Body of pancreas (tissue), 4 donors: ENCODE data around the gene CTPS1.

Source experiments
- CTCF ChIP-seq, 7 experiments: fragments of 450-650 bp in 4 of 7; fragments of 200-600 bp in 3 of 7; sonication (generic) in 3 of 7; IDR thresholded peaks; one replicate each; pipeline ENCODE4 v1.5.1; 2016 to 2019; ENCODE audit warnings: antibody characterized with exemption in 7 of 7
- POLR2A ChIP-seq, 3 donors: fragments of 450-650 bp; IDR thresholded peaks; one replicate each; pipeline ENCODE4 v1.6.1; 2016; ENCODE audit warnings: antibody characterized with exemption in 3 of 3, mild to moderate bottlenecking in 2 of 3

GRCh38 chr1:41013024-41013423 lies 33.5 kb downstream of the CTPS1 start:
- TF ChIP-seq CTCF (IDR thresholded peaks at IDR 0.05): no peak
- TF ChIP-seq POLR2A (IDR thresholded peaks at IDR 0.05): no peak
